ENCODE results near the gene TOR4A.

Gene TOR4A

GRCh38 chr9:137278721-137279711 lies 1.5 kb downstream of the TOR4A start:
- H3K4me1 ChIP-seq = no peaks in the 10 kb centered on the region
- no peaks in the 10 kb centered on the region for H3K9me3 ChIP-seq (ENCODE audit: control insufficient read depth, low read length)
- H3K27me3 ChIP-seq (ENCODE audit: control insufficient read depth, insufficient read depth, low read length) = no peaks in the 10 kb centered on the region
- no peak overlapping the region for H3K4me3 ChIP-seq (ENCODE audit: low read depth, low read length)
- no peak overlapping the region for H3K9ac ChIP-seq
- no peaks in the 10 kb centered on the region for H3K36me3 ChIP-seq (ENCODE audit: control insufficient read depth, insufficient read depth, low read length)
- H2AFZ ChIP-seq = no peak overlapping the region
- H3K79me2 ChIP-seq = no peaks in the 10 kb centered on the region
- H3K4me2 ChIP-seq (ENCODE audit: low read length) = no peak overlapping the region
- H3K27ac ChIP-seq = no peak overlapping the region
- TF ChIP-seq, protein P1, sequence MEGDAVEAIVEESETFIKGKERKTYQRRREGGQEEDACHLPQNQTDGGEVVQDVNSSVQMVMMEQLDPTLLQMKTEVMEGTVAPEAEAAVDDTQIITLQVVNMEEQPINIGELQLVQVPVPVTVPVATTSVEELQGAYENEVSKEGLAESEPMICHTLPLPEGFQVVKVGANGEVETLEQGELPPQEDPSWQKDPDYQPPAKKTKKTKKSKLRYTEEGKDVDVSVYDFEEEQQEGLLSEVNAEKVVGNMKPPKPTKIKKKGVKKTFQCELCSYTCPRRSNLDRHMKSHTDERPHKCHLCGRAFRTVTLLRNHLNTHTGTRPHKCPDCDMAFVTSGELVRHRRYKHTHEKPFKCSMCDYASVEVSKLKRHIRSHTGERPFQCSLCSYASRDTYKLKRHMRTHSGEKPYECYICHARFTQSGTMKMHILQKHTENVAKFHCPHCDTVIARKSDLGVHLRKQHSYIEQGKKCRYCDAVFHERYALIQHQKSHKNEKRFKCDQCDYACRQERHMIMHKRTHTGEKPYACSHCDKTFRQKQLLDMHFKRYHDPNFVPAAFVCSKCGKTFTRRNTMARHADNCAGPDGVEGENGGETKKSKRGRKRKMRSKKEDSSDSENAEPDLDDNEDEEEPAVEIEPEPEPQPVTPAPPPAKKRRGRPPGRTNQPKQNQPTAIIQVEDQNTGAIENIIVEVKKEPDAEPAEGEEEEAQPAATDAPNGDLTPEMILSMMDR (IDR thresholded peaks at IDR 0.05) = no peak

DNA sequence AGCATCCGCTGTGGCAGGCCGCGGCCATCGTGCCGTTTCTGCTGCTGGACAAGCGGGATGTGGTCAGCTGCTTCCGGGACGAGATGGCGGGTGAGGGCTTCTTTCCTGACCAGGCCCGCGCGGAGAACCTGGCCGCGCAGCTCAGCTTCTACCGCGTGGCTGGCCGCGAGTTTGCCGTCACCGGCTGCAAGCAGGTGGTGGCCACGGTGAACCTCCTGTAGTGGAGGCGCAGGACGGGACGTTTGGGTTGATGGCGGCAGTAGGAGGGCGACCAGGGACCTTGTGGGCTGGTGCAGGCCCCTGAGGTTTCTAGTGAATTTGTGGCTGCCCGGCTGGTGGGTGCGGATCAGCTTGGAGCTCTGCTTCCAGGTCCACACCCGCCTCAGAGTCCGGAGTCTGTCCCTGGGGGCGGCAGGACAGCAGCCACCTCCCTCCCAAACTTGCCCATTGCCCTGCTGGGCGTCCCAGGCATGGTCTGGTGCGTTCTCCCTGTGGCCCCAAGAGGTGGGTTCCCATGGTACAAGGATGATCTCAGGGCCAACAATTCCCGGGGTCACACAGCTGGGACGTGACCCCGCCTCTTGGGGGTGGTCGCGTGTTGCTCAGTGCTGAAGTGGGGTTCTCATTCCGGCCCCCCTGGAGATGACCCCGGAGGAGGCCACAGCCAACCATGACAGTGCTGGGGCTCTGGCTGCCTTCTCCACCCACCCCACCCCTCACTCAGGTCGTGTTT lies 2.4 kb downstream of the TOR4A start:
- Histone ChIP-seq H3K4me1 (no peaks in the 10 kb centered on the region), H3K4me3 (ENCODE audit: low read depth, low read length) (no peak overlapping the region), H3K9me3 (ENCODE audit: control insufficient read depth, low read length) (no peaks in the 10 kb centered on the region), H3K79me2 (no peaks in the 10 kb centered on the region), H3K36me3 (ENCODE audit: control insufficient read depth, insufficient read depth, low read length) (no peaks in the 10 kb centered on the region), H3K4me2 (ENCODE audit: low read length) (no peak overlapping the region), H3K27me3 (ENCODE audit: control insufficient read depth, insufficient read depth, low read length) (no peaks in the 10 kb centered on the region), H2AFZ (no peak overlapping the region), H3K9ac (no peak overlapping the region), H3K27ac (no peak overlapping the region)
- TF ChIP-seq, protein P1 (IDR thresholded peaks at IDR 0.05) = no peak

GRCh38 chr9:137280474-137281344 lies 3.2 kb downstream of the TOR4A start:
- no peaks in the 10 kb centered on the region for H3K9me3 ChIP-seq (ENCODE audit: control insufficient read depth, low read length)
- H3K9ac ChIP-seq = no peak overlapping the region
- no peaks in the 10 kb centered on the region for H3K27me3 ChIP-seq (ENCODE audit: control insufficient read depth, insufficient read depth, low read length)
- no peak overlapping the region for H2AFZ ChIP-seq
- TF ChIP-seq, protein P1 (IDR thresholded peaks at IDR 0.05) = no peak
- no peaks in the 10 kb centered on the region for H3K79me2 ChIP-seq
- H3K4me2 ChIP-seq (ENCODE audit: low read length) = no peak overlapping the region
- H3K4me3 ChIP-seq (ENCODE audit: low read depth, low read length) = no peak overlapping the region
- H3K27ac ChIP-seq = no peak overlapping the region
- no peaks in the 10 kb centered on the region for H3K36me3 ChIP-seq (ENCODE audit: control insufficient read depth, insufficient read depth, low read length)
- no peaks in the 10 kb centered on the region for H3K4me1 ChIP-seq

DNA sequence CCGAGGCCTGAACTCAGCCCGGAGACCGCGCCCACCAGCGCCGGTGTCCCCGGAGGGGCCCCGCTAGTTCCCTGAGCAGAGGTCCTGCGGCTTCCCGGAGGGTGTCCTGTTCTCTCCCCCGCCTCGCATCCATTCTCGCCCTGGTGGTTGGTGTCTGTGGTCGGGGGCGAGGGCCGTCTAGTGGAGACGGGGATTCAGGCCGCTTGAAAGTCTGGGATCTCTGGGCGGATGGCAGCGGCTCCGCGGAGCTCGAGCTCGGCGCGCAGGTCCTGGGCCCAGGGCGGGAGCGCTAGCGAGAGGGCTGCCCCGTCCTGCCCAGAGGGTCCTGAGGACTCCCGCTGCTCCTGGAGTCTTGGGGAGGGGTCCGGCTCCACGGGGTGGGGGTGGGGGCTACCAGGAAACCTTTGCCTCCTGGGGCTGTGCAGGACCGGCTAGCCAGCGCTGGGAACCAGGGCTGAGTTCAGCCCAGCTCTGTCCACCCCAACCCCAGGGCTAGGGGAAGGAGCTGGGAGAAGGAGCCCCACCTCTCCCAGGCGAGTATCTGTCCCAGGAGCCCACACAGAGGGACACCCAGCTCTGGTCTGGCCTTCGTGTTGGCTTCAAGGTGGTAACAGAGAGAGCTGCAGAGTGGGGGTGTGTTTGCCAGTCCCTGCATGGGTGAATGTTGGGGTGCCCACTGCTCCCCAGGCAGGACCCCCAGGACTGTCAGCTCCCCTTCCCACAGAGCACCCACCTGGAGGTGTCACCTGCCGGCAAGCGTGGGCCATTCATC lies 4.0 kb downstream of the TOR4A start:
- Histone ChIP-seq H3K4me1 (no peaks in the 10 kb centered on the region), H3K27ac (no peak overlapping the region), H3K36me3 (ENCODE audit: control insufficient read depth, insufficient read depth, low read length) (no peaks in the 10 kb centered on the region), H3K4me2 (ENCODE audit: low read length) (no peak overlapping the region), H2AFZ (no peak overlapping the region), H3K4me3 (ENCODE audit: low read depth, low read length) (no peak overlapping the region), H3K9me3 (ENCODE audit: control insufficient read depth, low read length) (no peaks in the 10 kb centered on the region), H3K27me3 (ENCODE audit: control insufficient read depth, insufficient read depth, low read length) (no peaks in the 10 kb centered on the region), H3K79me2 (no peaks in the 10 kb centered on the region), H3K9ac (no peak overlapping the region)
- TF ChIP-seq, protein P1 (IDR thresholded peaks at IDR 0.05) = no peak
